HFFc6 (cell line): Measurements from ENCODE around the gene MYT1. TPM values are rescaled to one million over a fixed set of nuclear protein-coding genes. Genes with fewer than 3 reads are reported as not detected.

Experiments used
- DNase-seq: peaks from one replicate; pipeline ENCODE4 v3.0.0-alpha.2; 2018
- H3K27ac Mint-ChIP-seq: 2 replicates; pipeline ENCODE4 v1.8.0; 2020; ENCODE audit warnings: mild to moderate bottlenecking, mixed read lengths
- H3K27me3 Mint-ChIP-seq: 2 replicates; pipeline ENCODE4 v1.8.0; 2021; ENCODE audit warnings: mild to moderate bottlenecking, moderate library complexity, mixed read lengths; ENCODE audit not compliant: insufficient read depth
- H3K36me3 Mint-ChIP-seq: 2 replicates; pipeline ENCODE4 v1.8.0; 2021; ENCODE audit warnings: low read depth, mixed read lengths
- H3K4me1 Mint-ChIP-seq: 2 replicates; pipeline ENCODE4 v1.8.0; 2020; ENCODE audit warnings: low read depth, mixed read lengths
- H3K4me3 Mint-ChIP-seq: 2 replicates; pipeline ENCODE4 v1.8.0; 2020; ENCODE audit warnings: mild to moderate bottlenecking, moderate library complexity, mixed read lengths
- H3K9me3 Mint-ChIP-seq: 2 replicates; pipeline ENCODE4 v1.8.0; 2020; ENCODE audit warnings: mild to moderate bottlenecking, mixed read lengths
- total RNA-seq, 6 experiments: library from RNA; stranded (reverse); fragmentation: NEBNext Ultra II Directional; extraction: Animal tissue kit (Norgen Biotek cat#: 25700); gene quantifications; 2 replicates in 1 of 6; 3 replicates in 5 of 6; pipeline ENCODE4 v1.2.3, GENCODE V29; 2021
- TF ChIP-seq, protein P1 (sequence below): fragments of 200-600 bp; sonication (generic); IDR thresholded peaks from 2 replicates; pipeline ENCODE4 v1.5.0; 2021; ENCODE audit warnings: antibody characterized with exemption, mild to moderate bottlenecking

The MYT1 gene
- total RNA-seq, 6 experiments from 2014 or later = not detected

DNA sequence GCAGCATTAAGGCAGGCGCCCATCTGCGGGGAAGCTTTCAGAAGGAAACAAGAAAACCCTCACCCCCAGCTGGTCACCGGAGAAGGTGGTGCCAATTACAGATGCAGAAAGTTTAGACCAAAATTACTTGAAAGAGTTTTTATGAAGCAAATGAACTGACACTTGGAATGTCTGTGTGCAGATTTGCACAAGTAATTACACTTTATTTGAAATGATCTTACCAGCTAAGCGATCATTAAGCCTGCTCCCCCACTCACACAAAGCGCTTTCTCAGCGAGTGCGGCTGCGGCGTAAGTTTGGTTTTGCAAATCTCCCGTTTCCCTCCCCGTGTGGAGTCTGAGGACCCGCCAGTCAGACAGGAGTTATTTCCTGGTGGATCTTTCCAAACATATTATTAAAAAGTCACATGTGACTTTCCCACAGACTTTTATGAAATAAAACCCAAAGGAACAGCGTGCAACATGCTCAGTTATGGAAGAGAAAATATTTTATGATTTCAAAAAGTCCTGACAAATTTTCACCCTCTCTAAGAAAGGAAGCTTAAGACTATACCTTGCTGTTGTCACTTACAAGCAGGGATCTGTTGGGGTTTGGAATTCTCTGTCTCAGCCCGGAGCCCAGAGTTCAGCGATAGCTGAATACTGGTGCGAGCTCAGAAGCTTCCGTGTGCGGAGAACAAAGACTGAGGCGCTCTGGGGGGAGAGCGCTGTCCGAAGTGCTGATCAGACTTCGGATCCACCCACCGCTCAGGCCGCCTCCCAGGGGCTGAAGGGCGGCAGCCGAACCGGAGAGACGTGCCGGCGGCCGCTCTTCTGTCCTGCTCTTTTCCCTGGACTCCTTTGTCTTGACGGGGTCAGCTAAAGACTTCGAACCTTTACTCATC is 2.7 kb upstream of the MYT1 start:
- no peak overlapping the region for H3K4me3 Mint-ChIP-seq

DNA sequence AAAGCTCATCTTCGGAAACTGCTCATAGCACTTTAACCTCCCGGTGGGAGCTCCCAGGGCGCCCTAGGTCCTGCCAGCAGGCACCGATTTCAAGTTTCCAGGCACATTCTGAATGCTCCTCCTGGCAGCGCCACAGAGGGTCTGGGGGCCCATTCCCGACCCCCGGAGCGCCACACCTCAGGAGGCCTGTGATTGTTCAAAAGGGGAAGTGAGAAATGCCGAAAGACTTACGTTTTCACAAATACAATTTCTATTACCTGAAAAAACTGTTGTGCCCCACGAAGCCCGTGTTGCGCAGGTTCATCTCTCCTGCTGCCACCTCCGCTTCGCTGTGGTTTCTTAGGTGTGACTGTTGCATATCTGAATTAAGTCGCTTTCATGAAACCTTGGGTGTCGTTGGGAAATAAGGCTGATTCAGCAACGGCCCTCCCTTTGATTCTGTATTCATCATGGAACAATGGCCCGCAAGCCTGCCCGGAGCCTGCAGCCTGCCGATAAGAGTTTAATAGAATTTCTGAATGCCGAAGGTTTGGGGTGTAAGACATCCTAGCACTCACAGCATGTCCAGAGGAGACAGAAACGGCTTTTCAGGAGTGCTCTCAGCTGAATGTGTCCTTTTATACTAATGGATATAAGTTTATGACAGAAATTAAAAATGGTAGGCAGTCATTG is 1.9 kb upstream of the MYT1 start:
- peaks cover 56% of the 10 kb centered on the region for H3K27me3 Mint-ChIP-seq
- H3K27ac Mint-ChIP-seq = no peak overlapping the region
- no peak for DNase-seq
- no peak overlapping the region for H3K4me3 Mint-ChIP-seq
- TF ChIP-seq, protein P1, sequence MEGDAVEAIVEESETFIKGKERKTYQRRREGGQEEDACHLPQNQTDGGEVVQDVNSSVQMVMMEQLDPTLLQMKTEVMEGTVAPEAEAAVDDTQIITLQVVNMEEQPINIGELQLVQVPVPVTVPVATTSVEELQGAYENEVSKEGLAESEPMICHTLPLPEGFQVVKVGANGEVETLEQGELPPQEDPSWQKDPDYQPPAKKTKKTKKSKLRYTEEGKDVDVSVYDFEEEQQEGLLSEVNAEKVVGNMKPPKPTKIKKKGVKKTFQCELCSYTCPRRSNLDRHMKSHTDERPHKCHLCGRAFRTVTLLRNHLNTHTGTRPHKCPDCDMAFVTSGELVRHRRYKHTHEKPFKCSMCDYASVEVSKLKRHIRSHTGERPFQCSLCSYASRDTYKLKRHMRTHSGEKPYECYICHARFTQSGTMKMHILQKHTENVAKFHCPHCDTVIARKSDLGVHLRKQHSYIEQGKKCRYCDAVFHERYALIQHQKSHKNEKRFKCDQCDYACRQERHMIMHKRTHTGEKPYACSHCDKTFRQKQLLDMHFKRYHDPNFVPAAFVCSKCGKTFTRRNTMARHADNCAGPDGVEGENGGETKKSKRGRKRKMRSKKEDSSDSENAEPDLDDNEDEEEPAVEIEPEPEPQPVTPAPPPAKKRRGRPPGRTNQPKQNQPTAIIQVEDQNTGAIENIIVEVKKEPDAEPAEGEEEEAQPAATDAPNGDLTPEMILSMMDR = no peak
- peaks cover under 1% of the 10 kb centered on the region; the same call in 1 of the 2 replicates for H3K4me1 Mint-ChIP-seq
- H3K9me3 Mint-ChIP-seq = no peaks in the 10 kb centered on the region
- H3K36me3 Mint-ChIP-seq = no peaks in the 10 kb centered on the region

More for the DNA sequence above, 2.7 kb upstream of the MYT1 start:
- Mint-ChIP-seq H3K27me3 (peaks cover 48% of the 10 kb centered on the region), H3K36me3 (no peaks in the 10 kb centered on the region), H3K4me1 (no peaks in the 10 kb centered on the region), H3K9me3 (no peaks in the 10 kb centered on the region), H3K27ac (no peak overlapping the region)
- TF ChIP-seq, protein P1 = no peak
- no peak for DNase-seq

DNA sequence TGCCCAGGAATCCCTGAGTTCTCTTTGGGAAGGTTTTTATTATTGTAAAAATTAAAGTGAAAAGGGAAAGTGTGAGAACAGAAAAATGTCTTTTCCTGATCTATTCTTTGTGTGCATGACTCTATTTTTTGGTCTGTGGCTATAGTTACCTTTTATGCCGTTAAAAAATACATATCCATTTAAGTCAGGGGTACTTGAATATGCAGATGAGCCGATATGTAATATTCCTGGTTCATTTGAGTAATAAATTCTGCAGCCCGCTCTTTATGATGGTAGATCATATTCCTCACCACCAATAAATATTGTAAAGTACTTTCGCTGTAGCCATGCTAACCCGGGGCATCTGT is 503 bp upstream of the MYT1 start:
- H3K9me3 Mint-ChIP-seq = no peaks in the 10 kb centered on the region
- no peak for DNase-seq
- H3K4me1 Mint-ChIP-seq = peaks cover 11% of the 10 kb centered on the region; the same call in 1 of the 2 replicates
- H3K27me3 Mint-ChIP-seq = peaks cover 67% of the 10 kb centered on the region
- H3K27ac Mint-ChIP-seq = no peak overlapping the region
- no peak overlapping the region for H3K4me3 Mint-ChIP-seq
- no peaks in the 10 kb centered on the region for H3K36me3 Mint-ChIP-seq
- TF ChIP-seq, protein P1 = no peak

DNA sequence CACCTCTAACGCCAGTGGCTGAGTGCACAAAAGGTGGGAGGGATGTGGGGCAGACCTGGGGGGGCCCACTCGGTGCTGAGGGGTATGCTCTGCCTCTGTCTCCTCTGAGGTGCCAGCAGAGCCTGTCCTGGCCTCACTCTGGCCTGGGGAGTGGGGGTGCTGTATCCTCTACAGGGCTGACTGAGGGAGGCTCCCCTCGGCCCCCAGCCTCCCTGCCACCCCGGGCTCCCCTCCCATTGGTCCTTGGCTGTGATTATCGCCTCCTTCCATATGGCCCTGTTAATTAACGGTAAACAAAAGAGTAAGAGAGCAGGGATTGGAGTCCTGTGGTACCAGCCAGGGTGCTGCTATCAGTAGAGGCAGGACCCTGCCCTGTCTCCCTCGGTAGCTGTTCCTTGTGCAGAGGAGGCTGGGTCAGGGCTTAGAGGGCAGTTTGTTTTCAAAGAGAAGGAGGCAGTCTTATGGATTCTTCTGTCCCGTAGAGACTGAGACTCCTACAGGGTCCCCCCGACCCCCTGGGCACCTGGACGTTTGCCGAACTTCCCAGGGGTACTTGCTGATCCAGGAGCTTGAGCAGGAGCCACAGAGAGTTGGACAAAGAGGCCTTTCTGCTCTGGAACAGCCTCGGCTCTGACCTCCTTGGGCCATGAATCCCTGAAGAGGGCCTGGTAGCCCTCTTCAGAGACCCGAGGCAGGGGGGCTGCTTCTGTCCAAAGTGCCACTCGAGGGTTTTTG is 1.8 kb downstream of the MYT1 start:
- Mint-ChIP-seq H3K9me3 (no peaks in the 10 kb centered on the region), H3K4me1 (peaks cover 11% of the 10 kb centered on the region; the same call in 1 of the 2 replicates), H3K27me3 (peaks cover 61% of the 10 kb centered on the region), H3K36me3 (no peaks in the 10 kb centered on the region), H3K27ac (no peak overlapping the region), H3K4me3 (no peak overlapping the region)
- no peak for DNase-seq
- TF ChIP-seq, protein P1 = no peak

DNA sequence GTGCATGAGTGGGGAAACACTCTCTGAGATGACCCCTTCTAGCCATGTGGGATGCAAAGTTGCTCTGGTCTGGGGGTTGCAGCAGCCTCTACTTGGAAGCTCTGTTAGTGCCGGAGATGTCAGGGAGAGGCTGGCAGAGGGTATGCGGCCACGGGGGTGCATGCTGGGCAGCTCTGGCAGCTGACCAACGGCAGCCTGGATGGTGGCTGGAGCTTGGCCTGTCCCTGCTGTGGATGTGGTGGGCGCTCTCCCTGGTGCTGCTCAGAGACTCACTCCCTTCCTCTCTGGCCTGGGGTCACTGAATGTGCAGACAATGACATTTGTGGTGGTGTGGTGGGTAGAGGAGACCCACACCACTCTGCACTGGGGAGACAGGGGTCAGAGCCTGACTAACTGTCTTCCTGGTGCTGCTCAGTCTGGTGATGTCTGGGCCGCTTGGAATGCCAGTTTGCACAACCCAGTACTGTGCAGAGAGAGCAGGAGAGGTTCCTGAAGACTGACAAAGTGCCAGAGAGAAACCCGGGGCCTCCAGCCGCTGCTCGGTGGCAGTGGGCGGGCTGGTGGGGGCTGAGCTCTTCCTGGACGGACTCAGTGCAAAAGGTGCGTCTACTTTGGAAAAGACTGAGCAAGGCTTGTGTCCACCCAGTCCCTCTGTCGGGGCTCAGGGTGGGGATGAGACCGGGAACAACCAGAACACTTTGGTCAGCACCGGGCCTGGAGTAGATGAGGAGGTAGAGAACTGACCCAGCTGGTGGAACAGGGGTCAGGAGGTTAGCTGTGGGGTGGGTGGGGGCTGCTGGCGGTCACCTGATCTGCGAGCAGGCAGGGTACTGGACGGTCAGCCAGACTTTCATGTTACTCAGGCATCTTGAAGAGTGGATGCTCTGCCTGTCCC is 2.7 kb downstream of the MYT1 start:
- DNase-seq = no peak
- Mint-ChIP-seq H3K4me3 (no peak overlapping the region), H3K9me3 (no peaks in the 10 kb centered on the region), H3K36me3 (no peaks in the 10 kb centered on the region), H3K4me1 (peaks cover 11% of the 10 kb centered on the region; the same call in 1 of the 2 replicates), H3K27ac (no peak overlapping the region), H3K27me3 (peaks cover 51% of the 10 kb centered on the region)
- TF ChIP-seq, protein P1 = no peak
